Lower leg skin (tissue), 3 donors: Measurements from ENCODE around the gene AKAP9.

ENCODE experiments used
- CTCF ChIP-seq, 3 donors: fragments of 450-650 bp; IDR thresholded peaks; one replicate each; pipeline ENCODE4 v1.5.1; 2016; ENCODE audit warnings: antibody characterized with exemption in 3 of 3, mild to moderate bottlenecking in 3 of 3, moderate library complexity in 2 of 3
- POLR2A ChIP-seq, 2 donors: fragments of 450-650 bp; IDR thresholded peaks; one replicate each; pipeline ENCODE4 v1.6.1; 2016 to 2017; ENCODE audit warnings: antibody characterized with exemption in 2 of 2, mild to moderate bottlenecking in 1 of 2, moderate library complexity in 1 of 2

- TF ChIP-seq CTCF (IDR thresholded peaks at IDR 0.05) = no peak
- no peak for TF ChIP-seq POLR2A (IDR thresholded peaks at IDR 0.05)
These were observed 65.4 kb downstream of the AKAP9 start for GRCh38 chr7:92006046-92006445.
